Osteoblast (primary cell): Measurements from ENCODE around the gene THAP8. TPM values are rescaled to one million over a fixed set of nuclear protein-coding genes. Genes with fewer than 3 reads are reported as not detected.

Source experiments
- DNase-seq: peaks from one replicate; pipeline ENCODE4 v3.0.0; 2011; ENCODE audit warnings: low spot score, mixed read lengths; ENCODE audit not compliant: insufficient read length; ENCODE audit errors: missing footprints
- H2AFZ ChIP-seq: 2 replicates; pipeline ENCODE4 v1.6.0; 2011; ENCODE audit warnings: mild to moderate bottlenecking, low read length
- H3K27ac ChIP-seq: 2 replicates; pipeline ENCODE4 v1.5.1; 2011; ENCODE audit warnings: mild to moderate bottlenecking, low read depth, low read length, moderate library complexity
- H3K27me3 ChIP-seq: 2 replicates; pipeline ENCODE4 v1.6.0; 2012; ENCODE audit warnings: mild to moderate bottlenecking, control low read depth, inconsistent platforms, low read length, moderate library complexity; ENCODE audit not compliant: insufficient read depth
- H3K36me3 ChIP-seq: 2 replicates; pipeline ENCODE4 v1.5.1; 2011; ENCODE audit warnings: mild to moderate bottlenecking, low read length, control low read depth, moderate library complexity; ENCODE audit not compliant: insufficient read depth
- H3K4me1 ChIP-seq: 2 replicates; pipeline ENCODE4 v1.5.1; 2011; ENCODE audit warnings: mild to moderate bottlenecking, low read length, control low read depth, moderate library complexity; ENCODE audit not compliant: insufficient read depth
- H3K4me2 ChIP-seq: 2 replicates; pipeline ENCODE4 v1.6.0; 2011; ENCODE audit warnings: mild to moderate bottlenecking, low read length; ENCODE audit not compliant: insufficient read depth
- H3K4me3 ChIP-seq: fragments of 200-600 bp; sonication (generic); 3 replicates; pipeline ENCODE4 v1.5.1; 2012; ENCODE audit warnings: mild to moderate bottlenecking, low read length, inconsistent platforms; ENCODE audit not compliant: insufficient read depth
- H3K79me2 ChIP-seq: 2 replicates; pipeline ENCODE4 v1.6.0; 2012; ENCODE audit warnings: mild to moderate bottlenecking, low read length, control low read depth, inconsistent platforms; ENCODE audit not compliant: insufficient read depth
- H3K9me3 ChIP-seq: 2 replicates; pipeline ENCODE4 v1.5.1; 2011; ENCODE audit warnings: low read depth, low read length, control low read depth
- H4K20me1 ChIP-seq: 2 replicates; pipeline ENCODE4 v1.6.0; 2012; ENCODE audit warnings: mild to moderate bottlenecking, low read length, control low read depth; ENCODE audit not compliant: insufficient read depth
- CTCF ChIP-seq: IDR thresholded peaks from 2 replicates; pipeline ENCODE4 v1.5.1; 2011; ENCODE audit warnings: mild to moderate bottlenecking, low read depth, low read length, moderate library complexity; ENCODE audit errors: extremely low read depth
- total RNA-seq: library from RNA; depleted of rRNA; stranded (reverse); fragments of >200 nt; gene quantifications from 2 replicates; pipeline ENCODE4 v1.2.3, GENCODE V29; 2012

Gene THAP8
- total RNA-seq, 1 donor, result 5.1 TPM

- Histone ChIP-seq H3K27ac (no peak overlapping the region), H4K20me1 (no peaks in the 10 kb centered on the region), H3K36me3 (peaks cover 14% of the 10 kb centered on the region), H2AFZ (peak overlapping the region; percentile 35), H3K4me2 (no peak overlapping the region), H3K9me3 (no peaks in the 10 kb centered on the region), H3K27me3 (no peaks in the 10 kb centered on the region), H3K4me3 (no peak overlapping the region), H3K4me1 (peaks cover 13% of the 10 kb centered on the region), H3K79me2 (peaks cover 37% of the 10 kb centered on the region)
- DNase-seq, result no peak
- TF ChIP-seq CTCF, result no peak
Measured at GRCh38 chr19:36059180-36059910, 5.3 kb upstream of the THAP8 start.

GRCh38 chr19:36058481-36059179 is 4.5 kb upstream of the THAP8 start:
- TF ChIP-seq CTCF, result no peak
- Histone ChIP-seq H3K27me3 (no peaks in the 10 kb centered on the region), H3K36me3 (peaks cover 14% of the 10 kb centered on the region), H3K27ac (no peak overlapping the region), H3K4me1 (peaks cover 13% of the 10 kb centered on the region), H3K79me2 (peaks cover 37% of the 10 kb centered on the region), H4K20me1 (no peaks in the 10 kb centered on the region), H2AFZ (peak overlapping the region; percentile 35), H3K4me3 (no peak overlapping the region), H3K9me3 (no peaks in the 10 kb centered on the region), H3K4me2 (no peak overlapping the region)
- no peak for DNase-seq

GRCh38 chr19:36054733-36055686 is 925 bp upstream of the THAP8 start, which contains the start of gene WDR62:
TSS of gene WDR62 (plus strand) at chr19:36054897. CDS start at chr19:36054972, 75 bp downstream.
- H3K36me3 ChIP-seq, result peaks cover 9% of the 10 kb centered on the region
- peak within 1 kb of the TSS; percentile 78 for H3K4me3 ChIP-seq
- no peaks in the 10 kb centered on the region for H3K27me3 ChIP-seq
- H3K9me3 ChIP-seq, result no peaks in the 10 kb centered on the region
- peak within 1 kb of the TSS; percentile 97 for H2AFZ ChIP-seq
- H3K4me2 ChIP-seq, result peak within 1 kb of the TSS; percentile 83
- DNase-seq, result peak; percentile 99
- no peaks in the 10 kb centered on the region for H4K20me1 ChIP-seq
- peak within 1 kb of the TSS; percentile 97 for H3K27ac ChIP-seq
- H3K4me1 ChIP-seq, result peaks cover 18% of the 10 kb centered on the region
- no peak for TF ChIP-seq CTCF
- H3K79me2 ChIP-seq, result peaks cover 40% of the 10 kb centered on the region
